Neural cell (in vitro differentiated cells): ENCODE data around the gene MICU1.

Source experiments
- CTCF ChIP-seq: fragments of 450-650 bp; IDR thresholded peaks from 2 replicates; pipeline ENCODE4 v1.5.1; 2014; ENCODE audit warnings: antibody characterized with exemption, mild to moderate bottlenecking, moderate library complexity; ENCODE audit not compliant: poor library complexity, severe bottlenecking
- EP300 ChIP-seq: fragments of 450-650 bp; conservative IDR thresholded peaks from 2 replicates; pipeline ENCODE4 v1.6.1; 2014; ENCODE audit warnings: antibody characterized with exemption, mild to moderate bottlenecking, moderate library complexity; ENCODE audit not compliant: poor library complexity, severe bottlenecking
- EZH2 ChIP-seq: fragments of 200-600, 300-800 bp; shearing (Covaris generic), sonication (generic); IDR thresholded peaks from 2 replicates; pipeline ENCODE4 v1.6.1; 2014; ENCODE audit warnings: antibody characterized with exemption, low read length, borderline replicate concordance, mild to moderate bottlenecking; ENCODE audit not compliant: insufficient read depth, poor library complexity, severe bottlenecking
- MXI1 ChIP-seq: fragments of 450-650 bp; conservative IDR thresholded peaks from 2 replicates; pipeline ENCODE4 v1.6.1; 2014; ENCODE audit warnings: antibody characterized with exemption, mild to moderate bottlenecking; ENCODE audit not compliant: poor library complexity, severe bottlenecking
- POLR2AphosphoS5 ChIP-seq: IDR thresholded peaks from 2 replicates; pipeline ENCODE4 v1.6.1; 2012
- RAD21 ChIP-seq: fragments of 450-650 bp; conservative IDR thresholded peaks from 2 replicates; pipeline ENCODE4 v1.6.1; 2014; ENCODE audit warnings: antibody characterized with exemption, mild to moderate bottlenecking, moderate library complexity
- REST ChIP-seq: IDR thresholded peaks from 2 replicates; pipeline ENCODE4 v1.6.1; 2012; ENCODE audit warnings: borderline replicate concordance
- SMC3 ChIP-seq: fragments of 450-650 bp; conservative IDR thresholded peaks from 2 replicates; pipeline ENCODE4 v1.6.1; 2014; ENCODE audit warnings: antibody characterized with exemption, mild to moderate bottlenecking, moderate library complexity; ENCODE audit not compliant: poor library complexity
- TAF1 ChIP-seq: IDR thresholded peaks from 2 replicates; pipeline ENCODE4 v1.6.1; 2012; ENCODE audit warnings: low read depth

- TF ChIP-seq MXI1 (no peak), RAD21 (no peak), CTCF (no peak), EP300 (no peak), POLR2AphosphoS5 (no peak), REST (no peak), TAF1 (no peak), EZH2 (no peak), SMC3 (no peak)
Measured at GRCh38 chr10:72379776-72380175, 246.1 kb downstream of the MICU1 start.
